Brain microvascular endothelial cell (primary cell): ENCODE measurements around the gene KIF13A.

ENCODE experiments used
- DNase-seq: peaks from one replicate; pipeline ENCODE4 v3.0.0-alpha.2; 2020
- H3K27ac ChIP-seq: fragments of 250-450 bp; sonication (Bioruptor Pico); 2 replicates; pipeline ENCODE4 v1.5.1; 2020; ENCODE audit warnings: mild to moderate bottlenecking, moderate library complexity
- H3K27me3 ChIP-seq: fragments of 250-450 bp; sonication (Bioruptor Pico); replicated peaks from 2 replicates; pipeline ENCODE4 v1.5.1; 2020; ENCODE audit warnings: mild to moderate bottlenecking
- H3K36me3 ChIP-seq: fragments of 250-450 bp; sonication (Bioruptor Pico); replicated peaks from 2 replicates; pipeline ENCODE4 v1.5.1; 2020; ENCODE audit warnings: mild to moderate bottlenecking
- H3K4me3 ChIP-seq: 2 replicates; pipeline ENCODE4 v1.5.1; 2011; ENCODE audit warnings: low read depth, mild to moderate bottlenecking, control low read depth, low read length, moderate library complexity
- CTCF ChIP-seq: IDR thresholded peaks from 2 replicates; pipeline ENCODE4 v1.5.1; 2011; ENCODE audit warnings: low read depth, mild to moderate bottlenecking, moderate library complexity, low read length, control low read depth, inconsistent platforms; ENCODE audit errors: missing control alignments
- in situ Hi-C: cut with HindIII; loops from 2 replicates; pipeline ENCODE4 v1.10.0; 2017; ENCODE audit warnings: low sequenced_read_pairs, low pct_ligation_motif_present

The KIF13A gene

GRCh38 chr6:17995414-17995813 lies 8.0 kb upstream of the KIF13A start:
- no peaks in the 10 kb centered on the region for H3K36me3 ChIP-seq
- no peak overlapping the region for H3K27ac ChIP-seq
- DNase-seq = no peak
- H3K27me3 ChIP-seq = no peaks in the 10 kb centered on the region
- H3K4me3 ChIP-seq = no peak overlapping the region
- in situ Hi-C loops = no loop called here
- TF ChIP-seq CTCF = no peak

- no peak for TF ChIP-seq CTCF
- Histone ChIP-seq H3K27me3 (no peaks in the 10 kb centered on the region), H3K4me3 (no peak overlapping the region), H3K27ac (peak overlapping the region; percentile 40), H3K36me3 (no peaks in the 10 kb centered on the region)
- DNase-seq = no peak
- in situ Hi-C loops = no loop called here
These were observed 6.6 kb upstream of the KIF13A start for GRCh38 chr6:17994019-17994418.

GRCh38 chr6:17988422-17988944 lies 1.0 kb upstream of the KIF13A start:
- no peaks in the 10 kb centered on the region for H3K27me3 ChIP-seq
- no peak for TF ChIP-seq CTCF

GRCh38 chr6:17987697-17988421 lies 424 bp upstream of the KIF13A start:
- Histone ChIP-seq H3K4me3 (peak overlapping the region; percentile 65), H3K36me3 (no peaks in the 10 kb centered on the region), H3K27ac (peak overlapping the region; percentile 51), H3K27me3 (no peaks in the 10 kb centered on the region)
- in situ Hi-C loops = no loop called here
- DNase-seq = peak; percentile 35
- peak; percentile 29 for TF ChIP-seq CTCF

More at GRCh38 chr6:17988422-17988944, 1.0 kb upstream of the KIF13A start:
- DNase-seq = no peak
- no peaks in the 10 kb centered on the region for H3K36me3 ChIP-seq
- in situ Hi-C loops = no loop called here
- H3K4me3 ChIP-seq = peak overlapping the region; percentile 65
- peak overlapping the region; percentile 51 for H3K27ac ChIP-seq

DNA sequence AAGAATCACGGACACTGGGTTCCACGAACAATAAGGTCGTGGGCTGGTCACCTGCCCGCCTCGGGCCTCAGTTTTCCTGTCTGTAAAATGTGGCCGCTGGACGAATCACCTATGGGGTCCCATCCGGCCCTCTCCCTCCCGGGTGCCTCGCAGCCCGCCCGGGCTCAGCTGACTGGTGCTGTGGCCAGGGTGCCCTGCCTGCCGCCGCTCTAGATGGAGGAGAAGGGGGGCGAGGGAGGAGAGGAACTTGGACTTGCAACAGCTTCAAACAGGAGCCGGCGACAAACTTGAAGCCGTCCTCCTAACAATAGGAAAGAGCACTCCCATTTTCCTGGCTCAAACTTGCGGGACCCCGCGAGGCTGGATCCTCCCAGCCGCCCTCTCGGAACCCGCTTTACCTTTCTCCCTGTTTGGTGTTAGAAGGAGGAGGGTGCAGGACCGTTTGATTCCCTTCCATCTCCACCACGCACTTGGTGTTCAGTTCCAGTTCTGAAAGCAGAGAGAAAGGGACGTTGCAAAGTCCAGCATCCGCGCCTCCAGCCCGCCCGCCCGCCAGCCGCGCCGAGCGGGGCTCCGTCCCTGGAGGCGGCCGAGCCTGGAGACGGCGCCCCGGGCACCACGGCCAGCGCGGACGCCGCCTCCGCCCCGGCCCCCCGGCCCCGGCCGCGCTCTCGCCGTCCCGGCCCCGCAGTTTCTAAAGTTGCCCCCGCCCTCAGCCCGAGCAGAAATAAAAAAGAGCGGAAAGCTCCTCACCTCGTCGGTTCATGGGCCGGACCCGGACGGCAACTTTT lies 584 bp downstream of the KIF13A start:
- in situ Hi-C loops = no loop called here
- TF ChIP-seq CTCF = no peak
- peak overlapping the region; percentile 33 for H3K27ac ChIP-seq
- H3K4me3 ChIP-seq = peak overlapping the region; percentile 77
- no peaks in the 10 kb centered on the region for H3K27me3 ChIP-seq
- no peaks in the 10 kb centered on the region for H3K36me3 ChIP-seq
- DNase-seq = peak; percentile 36
